ENCODE measurements around the gene PCP4L1. TPM values are rescaled to one million over a fixed set of nuclear protein-coding genes. Genes with fewer than 3 reads are reported as not detected.

Gene PCP4L1
- total RNA-seq, 2 experiments from 2014 or later, result 0.18 TPM; not detected in 1

- ChIA-PET POLR2A (interaction anchor here (0.8 to 1.2 kb wide), 2 partner anchors 10 to 97 kb away, joined by 3 to 4 read pairs; no protein-coding TSS in a partner anchor), CTCF (interaction anchor here (0.5 to 2.0 kb wide), 7 partner anchors 10 to 124 kb away, joined by 3 to 10 read pairs (median 3); no protein-coding TSS in a partner anchor)
- Mint-ChIP-seq H3K36me3 (ENCODE audit: low read depth) (peaks cover 14% of the 10 kb centered on the region), H3K4me3 (peak overlapping the region; percentile 34), H3K9me3 (peaks cover 13% of the 10 kb centered on the region), H3K4me1 (ENCODE audit: low read depth) (peaks cover 8% of the 10 kb centered on the region), H3K27ac (no peak overlapping the region), H3K27me3 (peaks cover 48% of the 10 kb centered on the region)
- no peak for DNase-seq
- no peak for ATAC-seq
- intact Hi-C loops (cut with micrococcal nuclease), result no loop called here
- TF ChIP-seq CTCF (IDR thresholded peaks at IDR 0.05), result no peak
Measured at GRCh38 chr1:161259345-161259702, 779 bp downstream of the PCP4L1 start.

DNA sequence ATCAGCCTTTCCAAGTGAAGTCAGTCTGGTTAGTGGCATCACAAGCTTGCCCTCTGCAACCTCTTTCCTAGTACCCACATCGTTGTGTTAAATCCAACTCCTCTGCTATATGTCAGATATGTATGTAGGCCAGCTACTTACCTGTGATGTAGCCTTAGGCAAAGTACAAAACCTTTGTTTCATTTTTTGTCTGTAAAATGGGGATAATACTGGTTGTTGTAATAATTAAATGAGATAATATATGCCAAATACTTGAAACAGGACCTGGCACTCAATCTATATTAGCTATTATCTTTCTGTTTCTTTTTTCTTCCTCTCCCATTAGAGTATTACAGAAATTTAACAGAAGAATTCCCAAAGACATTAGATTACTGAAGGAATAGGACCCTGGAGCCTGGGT, 1.2 kb downstream of the PCP4L1 start:
- Mint-ChIP-seq H3K9me3 (peaks cover 13% of the 10 kb centered on the region), H3K4me3 (no peak overlapping the region), H3K4me1 (ENCODE audit: low read depth) (peaks cover 8% of the 10 kb centered on the region), H3K36me3 (ENCODE audit: low read depth) (peaks cover 14% of the 10 kb centered on the region), H3K27ac (no peak overlapping the region), H3K27me3 (peaks cover 49% of the 10 kb centered on the region)
- ATAC-seq (no peak), DNase-seq (no peak)
- TF ChIP-seq CTCF (IDR thresholded peaks at IDR 0.05), result no peak
- intact Hi-C loops (cut with micrococcal nuclease), result no loop called here
- ChIA-PET POLR2A (interaction anchor here (1.1 kb wide), 1 partner anchor 23 kb away, joined by 4 read pairs; no protein-coding TSS in a partner anchor), CTCF (interaction anchor here (1.1 to 1.6 kb wide), 4 partner anchors 32 to 123 kb away, joined by 3 to 6 read pairs (median 4); no protein-coding TSS in a partner anchor)

DNA sequence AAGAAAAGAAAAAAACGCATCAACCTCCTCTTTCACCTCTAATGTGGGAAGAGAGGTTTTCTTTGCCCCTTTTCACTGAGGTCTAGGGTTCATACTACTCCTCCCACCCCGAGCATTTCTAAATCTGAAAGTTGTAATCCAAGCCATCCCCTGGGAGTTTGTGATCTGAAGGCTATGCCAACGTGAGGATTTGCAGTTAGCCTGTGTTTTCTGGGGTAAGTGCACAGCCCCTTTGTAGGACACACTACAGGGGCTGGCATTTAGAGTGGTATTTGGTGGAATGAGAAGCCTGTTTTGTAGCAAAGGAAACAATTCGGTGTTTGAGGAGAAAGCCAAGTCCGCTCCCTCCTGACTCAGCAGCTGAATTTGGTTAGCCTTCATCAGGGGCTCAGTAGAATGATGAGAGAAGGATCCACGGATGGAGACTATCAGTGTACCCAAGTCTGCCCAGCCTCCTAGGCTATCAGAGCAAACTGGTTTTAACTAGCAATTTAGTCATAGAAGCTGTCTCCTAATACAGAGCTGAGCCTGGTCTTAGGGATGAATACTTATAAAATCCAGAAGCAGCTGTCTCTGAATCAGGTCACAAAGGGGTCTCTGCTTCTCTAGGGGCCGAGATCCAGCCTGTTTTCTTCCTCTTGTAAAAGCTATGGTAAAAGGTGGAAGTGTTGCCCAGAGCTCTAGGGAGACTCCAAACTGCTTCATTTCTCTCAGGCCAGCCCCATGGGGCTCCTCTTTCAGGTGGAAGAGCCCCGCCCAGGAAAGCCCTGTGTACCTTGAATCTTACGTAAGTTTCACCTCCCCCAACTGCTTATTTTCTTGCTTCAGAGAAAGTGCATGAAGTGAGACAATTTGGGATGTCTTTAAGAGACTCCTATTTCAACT, 2.1 kb downstream of the PCP4L1 start:
- POLR2A ChIA-PET, result interaction anchor here (1.1 kb wide), 2 partner anchors 24 to 35 kb away, joined by 3 to 4 read pairs; partner anchors contain the start of gene TOMM40L

GRCh38 chr1:161261261-161262235, 3.0 kb downstream of the PCP4L1 start:
- DNase-seq (no peak), ATAC-seq (no peak)
- peaks cover 48% of the 10 kb centered on the region for H3K27me3 Mint-ChIP-seq
- intact Hi-C loops (cut with micrococcal nuclease), result no loop called here
- H3K4me1 Mint-ChIP-seq (ENCODE audit: low read depth), result peaks cover 8% of the 10 kb centered on the region
- no peak for TF ChIP-seq CTCF (IDR thresholded peaks at IDR 0.05)
- H3K27ac Mint-ChIP-seq, result no peak overlapping the region
- ChIA-PET POLR2A (interaction anchor here (0.7 to 1.1 kb wide), 2 partner anchors 29 to 36 kb away, joined by 3 read pairs; partner anchors contain the start of gene TOMM40L), CTCF (interaction anchor here (1.3 to 1.6 kb wide), 2 partner anchors 30 to 35 kb away, joined by 3 to 6 read pairs; no protein-coding TSS in a partner anchor)
- H3K36me3 Mint-ChIP-seq (ENCODE audit: low read depth), result peaks cover 14% of the 10 kb centered on the region
- H3K9me3 Mint-ChIP-seq, result peaks cover 13% of the 10 kb centered on the region
- H3K4me3 Mint-ChIP-seq, result no peak overlapping the region

More for the DNA sequence above, 2.1 kb downstream of the PCP4L1 start:
- H3K9me3 Mint-ChIP-seq, result peaks cover 13% of the 10 kb centered on the region
- peaks cover 14% of the 10 kb centered on the region for H3K36me3 Mint-ChIP-seq (ENCODE audit: low read depth)
- no peak for TF ChIP-seq CTCF (IDR thresholded peaks at IDR 0.05)
- no peak overlapping the region for H3K4me3 Mint-ChIP-seq
- no peak for ATAC-seq
- CTCF ChIA-PET, result interaction anchor here (1.1 to 1.6 kb wide), 5 partner anchors 31 to 122 kb away, joined by 3 to 6 read pairs (median 3); no protein-coding TSS in a partner anchor
- DNase-seq, result no peak
- peaks cover 50% of the 10 kb centered on the region for H3K27me3 Mint-ChIP-seq
- peaks cover 8% of the 10 kb centered on the region for H3K4me1 Mint-ChIP-seq (ENCODE audit: low read depth)
- intact Hi-C loops (cut with micrococcal nuclease), result no loop called here
- H3K27ac Mint-ChIP-seq, result no peak overlapping the region

All from activated CD8-positive, alpha-beta T cell treated with anti-CD3 and anti-CD28 coated beads for 36 hours (primary cell).